ENCODE data around the gene PIP5KL1.

GRCh38 chr9:127915801-127916719, 14.5 kb downstream of the PIP5KL1 start:
- TF ChIP-seq CTCF (IDR thresholded peaks at IDR 0.05) (no peak), POLR2AphosphoS5 (IDR thresholded peaks at IDR 0.05) (peak in 1 of 3 donors; percentile 37), EP300 (IDR thresholded peaks at IDR 0.05; ENCODE audit: low read depth) (no peak)
